Suppressor macrophage treated with lipopolysaccharide for 1 hour (primary cell): ENCODE results near the gene SRD5A3.
"Not testable (repeated sequence)": the region's sequence is repeated elsewhere in the genome, so short reads cannot be mapped to it uniquely, and the experiment has no call there.

ENCODE experiments used
- DNase-seq, 3 donors: peaks; one replicate each; pipeline ENCODE4 v3.0.0-alpha.2; 2020 to 2022

Gene SRD5A3

DNA sequence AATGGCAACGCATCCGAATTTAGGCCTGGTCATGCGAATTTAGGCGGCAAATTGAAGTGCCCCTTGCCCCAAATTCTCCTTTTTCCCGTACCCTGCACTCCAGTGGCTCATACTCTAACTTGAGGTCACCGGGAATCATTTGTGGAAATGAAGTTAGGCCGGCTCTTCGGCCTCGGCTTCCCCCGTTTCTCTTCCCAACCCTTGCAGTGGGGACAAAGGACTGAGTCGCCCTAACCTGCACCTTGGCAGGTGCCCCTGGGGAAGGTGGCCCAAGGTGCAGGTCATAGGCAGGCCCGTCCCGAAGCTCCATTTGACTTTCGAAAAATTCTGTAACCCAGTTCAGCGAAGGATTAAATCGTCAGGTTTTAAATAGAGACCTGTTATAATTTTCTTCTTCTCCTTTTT is 811 bp downstream of the SRD5A3 start:
- no peak for DNase-seq

DNA sequence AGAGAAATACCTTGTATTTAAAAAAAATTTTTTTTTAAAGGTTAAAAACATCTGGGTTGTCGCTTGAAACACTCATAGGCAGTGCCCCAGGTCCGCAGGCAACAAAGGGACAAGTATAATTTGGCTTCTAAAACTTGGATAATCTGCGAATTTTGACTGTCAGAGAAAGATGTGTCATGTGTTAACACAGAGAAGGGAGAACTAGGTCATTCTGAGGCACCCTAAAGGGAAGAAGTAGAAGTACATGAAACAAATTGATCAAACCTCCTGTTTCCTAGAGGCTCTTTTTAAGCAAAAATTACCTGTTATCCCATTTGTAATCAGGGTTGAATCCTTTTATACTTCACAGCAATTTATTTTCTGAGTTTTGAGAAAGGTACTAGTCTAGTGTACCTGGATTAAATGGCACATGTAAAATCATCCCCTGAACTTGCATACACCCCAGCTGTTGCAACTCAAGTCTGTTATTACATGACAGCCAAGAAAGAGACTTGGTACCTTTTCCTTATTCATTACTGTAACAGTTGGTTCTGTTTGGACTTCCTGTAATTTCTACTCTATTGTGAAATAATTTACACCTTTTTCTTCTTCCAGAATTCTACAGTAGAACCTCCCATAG is 1.7 kb downstream of the SRD5A3 start:
- peak; percentile 38 to 59 (median 55) for DNase-seq

DNA sequence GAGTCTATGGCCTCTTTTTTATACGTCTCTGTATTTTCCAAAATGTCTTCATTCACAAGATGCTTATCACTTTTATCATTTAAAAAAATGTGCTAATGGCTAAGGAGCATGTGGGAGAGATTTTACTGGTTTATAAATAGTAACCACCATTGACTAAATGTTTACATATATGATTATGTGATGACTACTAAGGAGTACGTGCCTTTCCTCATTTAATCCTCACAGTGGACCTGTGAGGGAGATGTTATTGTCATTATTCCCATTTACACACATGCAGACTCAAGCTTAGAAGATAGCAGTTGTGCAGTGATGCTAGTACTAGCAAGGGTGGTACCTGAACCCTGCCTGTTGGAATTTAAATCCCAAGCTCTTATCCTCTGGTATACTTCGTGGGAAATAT is 2.4 kb downstream of the SRD5A3 start:
- DNase-seq, result no peak

DNA sequence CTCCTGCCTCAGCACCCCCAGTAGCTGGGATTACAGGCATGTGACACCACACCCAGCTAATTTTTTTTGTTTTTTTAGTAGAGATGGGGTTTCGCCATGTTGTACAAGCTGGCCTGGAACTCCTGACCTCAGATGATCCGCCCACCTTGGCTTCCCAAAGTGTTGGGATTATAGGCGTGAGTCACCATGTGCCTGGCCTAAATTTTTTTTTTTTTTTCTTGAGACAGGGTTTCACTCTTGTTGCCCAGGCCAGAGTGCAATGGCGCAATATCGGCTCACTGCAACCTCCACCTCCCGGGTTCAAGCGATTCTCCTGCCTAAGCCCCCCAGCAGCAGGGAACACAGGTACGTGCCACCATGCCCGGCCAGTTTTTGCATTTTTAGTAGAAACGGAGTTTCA is 4.8 kb downstream of the SRD5A3 start:
- DNase-seq, result not testable (repeated sequence)

DNA sequence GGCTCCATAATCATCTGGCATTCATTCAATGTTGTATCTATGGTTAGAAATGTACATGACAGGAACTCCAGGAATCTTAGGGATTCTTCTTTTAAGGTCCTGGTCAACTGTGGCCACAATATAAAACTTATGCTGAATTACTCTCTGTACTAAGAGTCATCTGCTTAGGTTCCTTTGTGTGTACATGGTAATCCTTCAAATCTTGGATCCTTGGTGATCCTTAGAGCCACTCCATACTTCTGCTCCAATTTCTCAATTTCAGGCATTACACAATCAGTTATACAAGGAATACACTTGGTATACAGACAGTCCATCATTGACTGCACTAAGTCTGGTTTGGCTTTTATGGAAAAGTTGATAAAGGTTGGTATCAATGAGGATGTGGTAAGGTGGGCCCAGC is 5.8 kb downstream of the SRD5A3 start:
- DNase-seq, result no peak

DNA sequence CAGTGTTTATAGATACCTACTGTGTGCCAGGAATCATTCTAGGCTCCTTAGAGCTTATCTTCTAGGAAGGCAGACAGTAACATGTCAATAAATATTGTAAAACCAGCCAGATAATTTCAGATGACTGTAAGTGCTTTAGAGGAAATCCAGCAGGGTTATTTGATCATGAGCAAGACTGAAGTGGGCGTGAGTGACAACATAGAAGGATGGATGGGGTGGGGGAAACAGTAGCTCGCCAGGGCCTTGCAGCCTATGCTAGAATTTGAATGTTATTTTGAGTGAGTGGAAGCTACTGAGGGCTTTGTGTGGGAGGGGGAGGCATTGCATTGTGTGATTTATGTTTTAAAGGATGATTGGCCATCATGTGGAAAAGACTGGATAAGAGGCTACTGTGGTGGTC is 6.7 kb downstream of the SRD5A3 start:
- peak; percentile 55 to 63 (median 59) for DNase-seq

DNA sequence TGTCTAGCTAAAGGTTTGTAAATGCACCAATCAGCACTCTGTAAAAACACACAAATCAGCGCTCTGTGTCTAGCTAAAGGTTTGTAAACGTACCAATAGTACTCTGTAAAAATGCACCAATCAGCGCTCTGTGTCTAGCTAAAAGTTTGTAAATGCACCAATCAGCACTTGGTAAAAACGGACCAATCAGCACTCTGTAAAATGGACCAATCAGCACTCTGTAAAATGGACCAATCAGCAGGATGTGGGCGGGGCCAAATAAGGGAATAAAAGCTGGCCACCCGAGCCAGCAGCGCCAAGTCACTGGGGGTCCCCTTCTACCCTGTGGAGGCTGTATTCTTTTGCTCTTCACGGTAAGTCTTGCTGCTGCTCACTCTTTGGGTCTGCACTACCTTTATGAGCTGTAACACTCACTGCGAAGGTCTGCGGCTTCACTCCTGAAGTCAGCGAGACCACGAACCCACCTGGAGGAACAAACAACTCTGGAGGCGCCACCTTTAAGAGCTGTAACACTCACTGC is 7.2 kb downstream of the SRD5A3 start:
- DNase-seq, result not testable (repeated sequence)

DNA sequence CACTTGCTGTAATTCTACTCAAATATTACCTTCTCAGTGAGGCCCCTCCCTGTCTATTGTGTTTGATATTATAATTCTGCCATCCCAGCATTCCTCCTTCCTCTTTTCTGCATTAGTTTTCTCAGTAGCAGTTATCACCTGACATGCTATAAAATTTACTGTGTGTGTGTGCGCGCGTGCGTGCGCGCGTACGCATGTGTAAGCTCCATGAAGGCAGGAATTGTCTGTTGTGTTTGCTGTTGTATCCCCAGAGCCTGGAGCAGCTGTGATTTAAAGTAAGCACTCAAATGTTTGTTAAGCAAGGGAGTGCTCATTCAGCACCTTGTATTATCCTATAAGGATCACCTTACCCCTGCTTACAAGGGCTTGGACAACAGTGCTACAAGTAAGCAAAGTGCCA is 8.6 kb downstream of the SRD5A3 start:
- DNase-seq, result no peak

DNA sequence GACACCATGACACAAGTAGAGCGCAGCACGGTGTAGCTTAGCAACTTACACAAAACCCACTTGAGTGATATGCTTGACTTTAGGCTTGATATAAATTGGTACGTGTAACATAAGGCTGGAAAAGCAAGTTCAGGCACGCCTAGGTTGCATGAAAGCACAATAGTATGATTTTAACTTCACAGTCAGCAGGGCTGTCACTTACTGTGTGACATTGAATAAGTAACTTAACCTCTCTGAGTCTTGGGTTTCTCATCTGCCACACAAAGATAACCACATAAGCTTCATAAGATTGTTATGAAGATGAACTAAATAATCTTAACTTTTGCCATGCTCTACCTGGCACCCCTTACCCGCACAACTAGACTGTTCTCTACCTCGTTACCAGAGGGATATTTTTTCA is 9.5 kb downstream of the SRD5A3 start:
- DNase-seq, result no peak

DNA sequence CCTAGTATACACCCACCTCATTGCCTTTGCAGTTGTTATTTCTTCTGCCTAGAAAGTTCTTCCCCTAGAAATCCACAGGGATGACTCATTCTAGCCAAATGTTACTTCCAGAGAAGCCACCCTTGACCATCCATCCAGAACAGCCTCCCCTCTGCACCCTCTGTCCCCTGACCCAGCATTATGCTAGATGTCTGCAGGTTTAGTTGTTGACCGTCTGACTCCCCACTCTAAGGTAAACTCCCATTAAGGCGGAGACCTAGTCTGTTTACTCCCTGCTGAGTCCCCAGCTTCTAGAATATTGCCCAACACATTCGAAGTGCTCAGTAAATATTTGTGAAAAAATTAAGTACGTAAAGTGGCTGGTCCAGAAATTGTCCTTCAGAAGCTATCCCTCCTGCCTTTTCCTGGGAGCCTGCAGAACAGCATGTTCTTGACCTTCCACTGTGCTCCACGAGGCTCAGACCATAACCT is 11.0 kb downstream of the SRD5A3 start:
- peak in 2 of 3 donors; percentile 27 to 46 for DNase-seq

DNA sequence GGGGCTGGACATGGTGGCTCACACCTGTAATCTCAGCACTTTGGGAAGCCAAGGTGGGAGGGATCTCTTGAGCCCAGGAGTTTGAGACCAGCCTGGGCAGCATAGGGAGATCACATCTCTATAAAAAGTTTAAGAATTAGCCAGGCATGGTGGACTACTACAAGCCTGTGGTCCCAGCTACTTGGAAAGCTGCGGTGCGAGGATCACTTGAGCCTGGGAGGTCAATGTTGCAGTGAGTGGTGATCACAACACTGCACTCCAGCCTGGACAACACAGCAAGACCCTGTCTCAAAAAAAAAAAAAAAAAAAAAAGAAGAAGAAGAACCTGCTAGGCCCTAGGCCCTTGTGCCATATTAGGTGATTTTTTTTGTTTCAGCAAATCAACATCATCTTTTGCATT is 12.2 kb downstream of the SRD5A3 start:
- DNase-seq, result no peak

DNA sequence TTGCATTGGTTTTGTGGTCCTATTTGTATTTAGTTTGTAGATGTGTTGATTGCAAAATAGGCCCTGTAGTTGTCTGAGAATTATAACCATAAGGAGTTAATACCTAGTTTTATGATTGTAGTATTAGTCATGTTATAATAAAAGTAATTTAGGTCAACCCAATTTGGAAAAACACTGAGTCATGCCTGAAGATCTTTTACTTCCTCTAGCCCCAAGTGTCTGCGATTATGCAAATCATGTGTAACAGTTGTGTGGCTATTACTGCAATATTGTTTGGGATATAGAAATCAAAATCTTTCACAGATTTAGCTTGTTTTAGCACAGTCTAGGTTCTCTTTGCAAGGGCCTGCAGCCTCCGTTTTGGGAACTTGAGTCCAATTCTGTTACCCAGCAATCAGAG is 12.6 kb downstream of the SRD5A3 start:
- peak; percentile 71 to 94 (median 92) for DNase-seq

DNA sequence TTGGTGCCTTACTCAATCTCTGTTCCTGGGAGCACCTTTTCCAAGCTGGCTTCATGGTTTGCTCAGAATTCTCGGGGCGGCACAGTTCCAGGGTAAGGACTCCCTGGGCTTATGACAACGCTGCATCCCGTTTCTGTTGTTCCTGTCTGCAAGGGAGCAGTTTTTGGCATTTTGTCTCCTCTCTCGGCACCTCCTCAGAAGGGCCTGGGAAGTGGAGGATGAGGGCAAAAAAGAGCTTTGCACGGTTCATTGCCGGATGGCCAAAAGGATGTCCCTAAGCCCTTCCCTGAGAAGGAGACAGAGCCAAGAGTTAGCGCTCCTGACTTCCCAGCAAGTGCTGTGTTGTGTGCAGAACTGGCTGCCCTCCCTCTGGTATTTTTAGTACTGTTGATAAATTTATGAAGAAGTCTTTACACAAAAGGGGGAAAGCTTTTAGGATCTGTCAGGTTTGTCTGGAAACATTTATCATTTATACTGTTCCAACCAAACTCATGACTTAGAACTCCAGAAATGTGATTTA is 13.4 kb downstream of the SRD5A3 start:
- DNase-seq, result no peak

DNA sequence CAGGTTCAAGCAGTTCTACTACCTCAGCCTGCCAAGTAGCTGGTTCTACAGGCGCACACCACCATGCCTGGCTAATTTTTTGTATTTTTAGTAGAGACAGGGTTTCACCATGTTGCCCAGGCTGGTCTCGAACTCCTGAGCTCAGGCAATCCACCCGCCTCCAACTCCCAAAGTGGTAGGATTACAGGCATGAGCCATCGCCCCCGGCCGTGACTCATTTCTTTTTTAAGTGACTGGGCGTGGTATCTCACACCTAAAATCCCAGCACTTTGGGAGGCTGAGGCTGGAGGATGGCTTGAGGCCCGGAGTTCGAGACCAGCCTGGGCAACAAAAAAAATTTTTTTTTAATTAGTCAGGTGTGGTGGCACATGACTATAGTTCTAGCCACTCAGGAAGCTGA is 16.9 kb downstream of the SRD5A3 start:
- DNase-seq, result not testable (repeated sequence)

DNA sequence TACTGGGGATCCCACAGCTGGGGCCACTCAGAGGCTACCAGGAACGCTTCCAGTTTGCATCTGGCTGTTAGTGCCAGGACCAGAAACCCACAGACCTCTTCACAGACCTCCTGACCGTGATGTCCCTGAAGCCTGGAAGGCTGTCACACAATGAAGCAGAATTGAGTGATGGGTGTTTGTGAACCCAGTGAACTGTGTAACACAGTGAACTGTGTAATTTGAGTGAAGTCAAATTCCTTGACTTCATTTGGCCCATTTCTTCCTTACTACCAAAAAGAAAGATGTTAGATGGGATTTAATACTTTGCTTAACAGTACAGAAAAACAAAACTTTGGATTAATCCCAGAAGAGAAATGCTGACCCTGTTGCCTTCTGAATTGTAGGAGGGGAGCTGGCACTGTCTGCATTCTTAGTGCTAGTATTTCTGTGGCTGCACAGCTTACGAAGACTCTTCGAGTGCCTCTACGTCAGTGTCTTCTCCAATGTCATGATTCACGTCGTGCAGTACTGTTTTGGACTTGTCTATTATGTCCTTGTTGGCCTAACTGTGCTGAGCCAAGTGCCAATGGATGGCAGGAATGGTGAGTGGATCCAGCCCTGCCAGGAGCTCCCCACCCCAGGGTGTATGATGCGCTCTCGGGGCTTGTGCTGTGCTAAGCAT is 17.8 kb downstream of the SRD5A3 start:
- no peak for DNase-seq

DNA sequence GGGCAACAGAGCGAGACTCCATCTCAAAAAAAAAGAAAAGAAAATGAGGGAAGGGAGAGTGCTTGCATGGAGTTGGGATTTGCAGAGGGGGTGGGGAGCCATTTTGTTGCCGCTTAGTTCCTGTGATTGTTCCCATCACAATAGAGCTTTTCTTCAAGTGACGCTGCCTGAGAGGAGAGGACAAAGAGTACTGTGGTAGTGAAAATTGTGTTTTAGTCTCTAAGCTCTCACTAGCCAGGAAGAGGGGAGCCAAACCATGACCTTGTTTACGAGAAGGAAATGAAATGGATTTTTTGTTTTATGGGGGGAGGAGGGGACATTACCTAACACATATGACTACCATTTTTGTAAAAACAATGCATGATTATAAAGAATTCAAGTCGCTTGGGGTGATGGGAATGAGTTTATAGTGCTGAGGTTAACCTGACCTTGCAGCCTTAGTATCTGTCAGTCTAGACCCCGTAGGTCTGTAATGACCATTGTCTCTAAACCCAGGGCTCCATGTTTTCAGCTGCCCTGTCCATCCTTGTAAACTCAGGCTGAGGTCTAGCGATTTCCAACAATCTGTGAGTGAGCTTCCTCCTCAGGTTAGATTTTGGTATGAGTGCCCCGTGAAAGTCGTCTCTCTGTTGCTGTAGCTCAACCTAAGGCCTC is 18.8 kb downstream of the SRD5A3 start:
- no peak for DNase-seq

DNA sequence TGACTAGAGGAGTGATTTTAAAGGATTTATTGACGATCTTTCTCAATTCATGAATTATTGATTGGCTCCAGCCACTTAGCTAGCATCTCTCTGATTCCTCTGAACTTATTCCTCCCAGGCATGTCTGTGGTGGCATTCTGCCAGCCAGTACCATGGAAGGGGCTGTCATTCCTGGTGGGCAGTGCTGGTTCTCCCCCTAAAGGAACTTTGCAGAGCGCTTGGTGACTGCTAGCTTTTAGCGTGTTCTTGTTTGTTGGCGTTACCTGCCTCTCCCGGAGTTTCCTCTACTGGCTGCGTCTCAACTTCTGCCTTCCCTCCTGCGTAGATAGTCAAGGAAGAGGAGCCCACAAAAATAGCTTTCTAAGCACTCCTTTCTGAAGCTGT is 19.3 kb downstream of the SRD5A3 start:
- DNase-seq, result no peak

DNA sequence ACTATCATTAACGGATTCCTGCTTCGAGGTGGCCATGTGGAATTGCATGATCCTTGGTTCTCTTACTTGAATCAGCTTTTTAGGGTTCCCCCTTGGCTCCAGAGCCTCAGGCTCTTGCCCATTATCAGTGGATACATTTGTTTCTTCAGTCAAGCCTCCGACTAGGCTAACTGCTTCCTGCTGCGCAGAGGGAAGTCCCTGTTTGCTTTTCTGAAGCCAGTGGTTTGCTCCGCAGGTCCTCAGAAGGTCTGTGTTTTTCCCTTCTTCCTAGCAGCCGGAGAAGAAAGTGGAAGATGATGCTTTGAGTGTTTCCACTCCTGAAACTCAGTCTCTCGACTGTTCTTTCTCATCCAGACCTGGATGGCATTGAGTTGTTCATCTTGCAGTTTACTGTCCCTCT is 20.6 kb downstream of the SRD5A3 start:
- no peak for DNase-seq

DNA sequence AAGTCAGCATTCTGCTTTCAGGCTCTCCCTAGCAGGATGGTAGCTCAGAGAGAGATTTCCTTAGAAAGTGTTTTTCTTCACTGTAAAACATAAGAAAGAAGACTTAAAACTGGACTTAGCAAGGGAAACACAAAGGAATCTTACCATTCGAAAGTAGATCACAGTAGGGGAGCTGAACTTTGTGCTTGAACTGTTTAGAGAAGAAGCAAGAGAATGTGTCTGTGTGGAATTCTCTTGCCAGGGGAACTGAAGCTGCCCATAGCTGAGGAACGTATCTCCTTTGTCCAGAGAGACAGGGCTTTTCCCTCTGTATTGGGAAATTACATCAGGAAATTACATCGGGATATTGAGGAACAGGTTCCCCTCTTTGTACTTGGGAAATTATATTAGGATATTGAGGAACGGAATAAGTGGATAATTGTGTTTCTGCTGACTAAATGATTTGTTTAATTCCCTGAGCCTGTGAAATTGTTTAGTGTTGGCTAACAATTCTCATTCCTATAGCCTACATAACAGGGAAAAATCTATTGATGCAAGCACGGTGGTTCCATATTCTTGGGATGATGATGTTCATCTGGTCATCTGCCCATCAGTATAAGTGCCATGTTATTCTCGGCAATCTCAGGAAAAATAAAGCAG is 21.2 kb downstream of the SRD5A3 start:
- DNase-seq, result no peak

DNA sequence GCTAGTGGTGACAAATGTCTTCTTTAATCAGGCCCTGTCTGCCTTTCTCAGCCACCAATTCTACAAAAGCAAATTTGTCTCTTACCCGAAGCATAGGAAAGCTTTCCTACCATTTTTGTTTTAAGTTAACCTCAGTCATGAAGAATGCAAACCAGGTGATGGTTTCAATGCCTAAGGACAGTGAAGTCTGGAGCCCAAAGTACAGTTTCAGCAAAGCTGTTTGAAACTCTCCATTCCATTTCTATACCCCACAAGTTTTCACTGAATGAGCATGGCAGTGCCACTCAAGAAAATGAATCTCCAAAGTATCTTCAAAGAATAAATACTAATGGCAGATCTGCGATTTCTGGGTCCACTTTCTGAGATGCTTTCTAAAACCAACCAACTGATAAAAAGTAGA is 23.9 kb downstream of the SRD5A3 start:
- no peak for DNase-seq

DNA sequence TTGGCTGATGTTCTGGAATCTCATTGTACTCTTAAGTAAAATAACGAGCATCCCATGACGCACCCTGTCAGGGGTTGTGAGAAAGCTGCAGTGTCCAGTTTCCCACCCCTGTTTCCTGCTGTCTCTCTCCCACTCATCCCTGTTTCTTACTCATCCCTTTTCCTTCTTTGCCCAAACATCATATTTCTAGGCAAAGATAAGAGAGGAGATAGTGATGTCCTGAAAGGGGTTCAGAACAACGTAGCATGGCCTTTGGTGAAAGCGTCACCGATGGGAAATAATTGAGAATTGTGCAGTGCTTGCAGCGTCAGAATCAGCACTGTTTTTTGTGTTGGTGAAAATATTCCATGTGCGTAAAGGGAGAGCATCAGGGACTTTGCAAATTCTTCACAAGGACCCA is 26.2 kb downstream of the SRD5A3 start:
- no peak for DNase-seq

DNA sequence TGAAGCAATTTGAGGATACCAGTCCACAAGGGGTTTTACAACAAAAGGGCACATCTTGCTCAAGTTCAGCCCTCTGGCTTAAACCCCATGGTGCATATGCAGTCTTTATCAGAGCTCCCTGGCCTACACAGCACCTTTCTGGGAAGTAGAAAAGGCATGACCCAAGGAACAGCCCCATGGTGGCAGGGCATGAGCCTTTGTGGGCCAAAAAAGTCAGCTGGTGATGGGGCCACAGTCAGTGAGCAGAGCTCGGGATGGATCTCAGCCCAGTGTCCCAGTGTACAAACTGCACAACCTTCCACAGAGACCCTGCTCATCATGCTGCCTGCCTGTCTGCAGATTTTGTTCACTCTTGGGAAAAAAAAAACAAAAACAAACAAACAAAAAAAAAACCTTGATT is 27.4 kb downstream of the SRD5A3 start:
- no peak for DNase-seq

DNA sequence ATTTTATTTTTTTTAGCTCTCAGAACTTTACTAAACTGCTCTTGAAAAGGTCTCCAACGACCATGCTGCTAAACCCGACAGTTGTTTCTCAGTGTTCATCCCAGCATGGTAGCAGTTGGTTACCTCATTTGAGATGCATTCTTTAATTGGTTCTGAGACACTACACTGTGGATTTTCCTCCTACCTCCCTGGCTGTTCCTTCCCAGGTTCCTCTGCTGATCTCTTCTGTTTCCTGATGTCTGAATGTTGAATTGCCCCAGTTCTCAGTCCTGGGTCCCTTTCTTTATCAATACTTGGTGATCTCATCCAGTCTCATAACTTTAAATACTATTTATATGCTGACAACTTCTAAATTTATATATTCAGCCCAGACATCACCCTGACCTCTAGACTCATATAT is 30.7 kb downstream of the SRD5A3 start:
- no peak for DNase-seq
